ENCODE measurements around the gene ZNF326. TPM values are rescaled to one million over a fixed set of nuclear protein-coding genes. Genes with fewer than 3 reads are reported as not detected.
"Not testable (repeated sequence)": the region's sequence is repeated elsewhere in the genome, so short reads cannot be mapped to it uniquely, and the experiment has no call there.

ZNF326 gene
- polyA plus RNA-seq, 1 donor, result 49.4 TPM

GRCh38 chr1:89966656-89967055 is 28.3 kb upstream of the ZNF326 start:
- no peak for DNase-seq
- H3K27ac ChIP-seq (ENCODE audit: low read length), result no peak overlapping the region
- no peaks in the 10 kb centered on the region for H3K36me3 ChIP-seq (ENCODE audit: control insufficient read depth, insufficient read depth, low read length)
- no peaks in the 10 kb centered on the region for H3K4me1 ChIP-seq (ENCODE audit: control insufficient read depth, insufficient read depth, low read length)
- no peak overlapping the region for H3K4me3 ChIP-seq (ENCODE audit: low read length)
- WGBS (ENCODE audit: insufficient coverage, low lambda C conversion rate), result 100% methylated on average over 1 of the region's 5 CpGs
- no peaks in the 10 kb centered on the region for H3K27me3 ChIP-seq (ENCODE audit: control insufficient read depth, insufficient read depth, low read length)
- H3K9me3 ChIP-seq (ENCODE audit: control insufficient read depth, low read depth, low read length), result no peaks in the 10 kb centered on the region

GRCh38 chr1:89971600-89971999 is 23.3 kb upstream of the ZNF326 start:
- DNase-seq, result no peak
- WGBS (ENCODE audit: insufficient coverage, low lambda C conversion rate), result no CpG with 5 or more reads among the region's 1 CpG
- no peaks in the 10 kb centered on the region for H3K36me3 ChIP-seq (ENCODE audit: control insufficient read depth, insufficient read depth, low read length)
- no peak overlapping the region for H3K4me3 ChIP-seq (ENCODE audit: low read length)
- no peak overlapping the region for H3K27ac ChIP-seq (ENCODE audit: low read length)
- no peaks in the 10 kb centered on the region for H3K27me3 ChIP-seq (ENCODE audit: control insufficient read depth, insufficient read depth, low read length)
- H3K4me1 ChIP-seq (ENCODE audit: control insufficient read depth, insufficient read depth, low read length), result no peaks in the 10 kb centered on the region
- H3K9me3 ChIP-seq (ENCODE audit: control insufficient read depth, low read depth, low read length), result no peaks in the 10 kb centered on the region

GRCh38 chr1:89972024-89972423 is 22.9 kb upstream of the ZNF326 start:
- Histone ChIP-seq H3K27ac (ENCODE audit: low read length) (no peak overlapping the region), H3K9me3 (ENCODE audit: control insufficient read depth, low read depth, low read length) (no peaks in the 10 kb centered on the region), H3K4me3 (ENCODE audit: low read length) (no peak overlapping the region), H3K27me3 (ENCODE audit: control insufficient read depth, insufficient read depth, low read length) (no peaks in the 10 kb centered on the region), H3K36me3 (ENCODE audit: control insufficient read depth, insufficient read depth, low read length) (no peaks in the 10 kb centered on the region), H3K4me1 (ENCODE audit: control insufficient read depth, insufficient read depth, low read length) (no peaks in the 10 kb centered on the region)
- no peak for DNase-seq

GRCh38 chr1:89973471-89974127 is 21.3 kb upstream of the ZNF326 start:
- 100% methylated on average over 1 of the region's 8 CpGs for WGBS (ENCODE audit: insufficient coverage, low lambda C conversion rate)

GRCh38 chr1:89974256-89974655 is 20.7 kb upstream of the ZNF326 start:
- Histone ChIP-seq H3K27me3 (ENCODE audit: control insufficient read depth, insufficient read depth, low read length) (no peaks in the 10 kb centered on the region), H3K4me1 (ENCODE audit: control insufficient read depth, insufficient read depth, low read length) (no peaks in the 10 kb centered on the region), H3K9me3 (ENCODE audit: control insufficient read depth, low read depth, low read length) (no peaks in the 10 kb centered on the region), H3K36me3 (ENCODE audit: control insufficient read depth, insufficient read depth, low read length) (no peaks in the 10 kb centered on the region), H3K27ac (ENCODE audit: low read length) (no peak overlapping the region), H3K4me3 (ENCODE audit: low read length) (no peak overlapping the region)
- WGBS (ENCODE audit: insufficient coverage, low lambda C conversion rate), result no CpG with 5 or more reads among the region's 4 CpGs
- DNase-seq, result no peak

More at GRCh38 chr1:89973471-89974127, 21.3 kb upstream of the ZNF326 start:
- Histone ChIP-seq H3K9me3 (ENCODE audit: control insufficient read depth, low read depth, low read length) (no peaks in the 10 kb centered on the region), H3K27ac (ENCODE audit: low read length) (no peak overlapping the region), H3K27me3 (ENCODE audit: control insufficient read depth, insufficient read depth, low read length) (no peaks in the 10 kb centered on the region), H3K36me3 (ENCODE audit: control insufficient read depth, insufficient read depth, low read length) (no peaks in the 10 kb centered on the region), H3K4me1 (ENCODE audit: control insufficient read depth, insufficient read depth, low read length) (no peaks in the 10 kb centered on the region), H3K4me3 (ENCODE audit: low read length) (no peak overlapping the region)
- DNase-seq, result no peak

- H3K4me1 ChIP-seq (ENCODE audit: control insufficient read depth, insufficient read depth, low read length), result no peaks in the 10 kb centered on the region
- no peak for DNase-seq
- WGBS (ENCODE audit: insufficient coverage, low lambda C conversion rate), result no CpG with 5 or more reads among the region's 4 CpGs
- H3K27ac ChIP-seq (ENCODE audit: low read length), result no peak overlapping the region
- H3K9me3 ChIP-seq (ENCODE audit: control insufficient read depth, low read depth, low read length), result no peaks in the 10 kb centered on the region
- H3K36me3 ChIP-seq (ENCODE audit: control insufficient read depth, insufficient read depth, low read length), result no peaks in the 10 kb centered on the region
- no peaks in the 10 kb centered on the region for H3K27me3 ChIP-seq (ENCODE audit: control insufficient read depth, insufficient read depth, low read length)
- no peak overlapping the region for H3K4me3 ChIP-seq (ENCODE audit: low read length)
Measured at GRCh38 chr1:89974696-89975470, 20.0 kb upstream of the ZNF326 start.

GRCh38 chr1:89975540-89976125 is 19.3 kb upstream of the ZNF326 start:
- Histone ChIP-seq H3K36me3 (ENCODE audit: control insufficient read depth, insufficient read depth, low read length) (no peaks in the 10 kb centered on the region), H3K4me1 (ENCODE audit: control insufficient read depth, insufficient read depth, low read length) (no peaks in the 10 kb centered on the region), H3K27me3 (ENCODE audit: control insufficient read depth, insufficient read depth, low read length) (no peaks in the 10 kb centered on the region), H3K4me3 (ENCODE audit: low read length) (no peak overlapping the region), H3K27ac (ENCODE audit: low read length) (no peak overlapping the region), H3K9me3 (ENCODE audit: control insufficient read depth, low read depth, low read length) (no peaks in the 10 kb centered on the region)
- whole genome bisulfite sequencing (ENCODE audit: insufficient coverage, low lambda C conversion rate), result 100% methylated on average over 1 of the region's 4 CpGs
- no peak for DNase-seq

- Histone ChIP-seq H3K4me3 (ENCODE audit: low read length) (no peak overlapping the region), H3K27ac (ENCODE audit: low read length) (no peak overlapping the region), H3K9me3 (ENCODE audit: control insufficient read depth, low read depth, low read length) (no peaks in the 10 kb centered on the region), H3K4me1 (ENCODE audit: control insufficient read depth, insufficient read depth, low read length) (no peaks in the 10 kb centered on the region), H3K27me3 (ENCODE audit: control insufficient read depth, insufficient read depth, low read length) (no peaks in the 10 kb centered on the region), H3K36me3 (ENCODE audit: control insufficient read depth, insufficient read depth, low read length) (no peaks in the 10 kb centered on the region)
- 60% methylated on average over 1 of the region's 1 CpG for WGBS (ENCODE audit: insufficient coverage, low lambda C conversion rate)
- no peak for DNase-seq
Measured at GRCh38 chr1:89978755-89979154, 16.2 kb upstream of the ZNF326 start.

GRCh38 chr1:89980605-89981004 is 14.3 kb upstream of the ZNF326 start:
- DNase-seq, result no peak
- WGBS (ENCODE audit: insufficient coverage, low lambda C conversion rate), result no CpG with 5 or more reads among the region's 4 CpGs
- no peaks in the 10 kb centered on the region for H3K4me1 ChIP-seq (ENCODE audit: control insufficient read depth, insufficient read depth, low read length)

GRCh38 chr1:89982846-89983245 is 12.1 kb upstream of the ZNF326 start:
- not testable (repeated sequence) for H3K4me1 ChIP-seq (ENCODE audit: control insufficient read depth, insufficient read depth, low read length); H3K36me3 ChIP-seq (ENCODE audit: control insufficient read depth, insufficient read depth, low read length); H3K9me3 ChIP-seq (ENCODE audit: control insufficient read depth, low read depth, low read length); H3K4me3 ChIP-seq (ENCODE audit: low read length); DNase-seq; H3K27ac ChIP-seq (ENCODE audit: low read length); H3K27me3 ChIP-seq (ENCODE audit: control insufficient read depth, insufficient read depth, low read length)
- WGBS (ENCODE audit: insufficient coverage, low lambda C conversion rate), result no CpG with 5 or more reads among the region's 2 CpGs

More at GRCh38 chr1:89980605-89981004, 14.3 kb upstream of the ZNF326 start:
- H3K9me3 ChIP-seq (ENCODE audit: control insufficient read depth, low read depth, low read length), result peaks cover 3% of the 10 kb centered on the region
- H3K27ac ChIP-seq (ENCODE audit: low read length), result no peak overlapping the region
- H3K36me3 ChIP-seq (ENCODE audit: control insufficient read depth, insufficient read depth, low read length), result no peaks in the 10 kb centered on the region
- H3K27me3 ChIP-seq (ENCODE audit: control insufficient read depth, insufficient read depth, low read length), result no peaks in the 10 kb centered on the region
- no peak overlapping the region for H3K4me3 ChIP-seq (ENCODE audit: low read length)
